Left colon (tissue), 2 donors: ENCODE results near the gene RTN4RL2. TPM values are rescaled to one million over a fixed set of nuclear protein-coding genes. Genes with fewer than 3 reads are reported as not detected.

ENCODE experiments used
- ATAC-seq: fragments of 200-7000 bp; cut with Tn5 transposase; one replicate; pipeline ENCODE4 v1.9.1; 2020; ENCODE audit warnings: mild to moderate bottlenecking, moderate library complexity
- DNase-seq, 2 donors: peaks; one replicate each; pipeline ENCODE4 v3.0.0-alpha.2; 2020
- intact Hi-C, 2 donors: fragments of 100-400 bp; cut with DNase I in 1 of 2; cut with micrococcal nuclease in 1 of 2; formaldehyde crosslinking; loops; one replicate each; pipeline versions ENCODE4 v1.11.2 to v1.14.0; 2022; cut with DNase I, micrococcal nuclease
- total RNA-seq, 2 donors: library from RNA; stranded (reverse); fragmentation: NEBNext Ultra II Directional; extraction: Animal tissue kit (Norgen Biotek cat#: 25700); gene quantifications; one replicate each; pipeline ENCODE4 v1.2.1, GENCODE V29; 2021
- donor health status: DM: no; HTN: no; CAD: no.
- donor health status: DM: yes; HTN: yes; CAD: no.

Gene RTN4RL2
- total RNA-seq, 2 donors from 2014 or later: 0.67 to 0.98 TPM

DNA sequence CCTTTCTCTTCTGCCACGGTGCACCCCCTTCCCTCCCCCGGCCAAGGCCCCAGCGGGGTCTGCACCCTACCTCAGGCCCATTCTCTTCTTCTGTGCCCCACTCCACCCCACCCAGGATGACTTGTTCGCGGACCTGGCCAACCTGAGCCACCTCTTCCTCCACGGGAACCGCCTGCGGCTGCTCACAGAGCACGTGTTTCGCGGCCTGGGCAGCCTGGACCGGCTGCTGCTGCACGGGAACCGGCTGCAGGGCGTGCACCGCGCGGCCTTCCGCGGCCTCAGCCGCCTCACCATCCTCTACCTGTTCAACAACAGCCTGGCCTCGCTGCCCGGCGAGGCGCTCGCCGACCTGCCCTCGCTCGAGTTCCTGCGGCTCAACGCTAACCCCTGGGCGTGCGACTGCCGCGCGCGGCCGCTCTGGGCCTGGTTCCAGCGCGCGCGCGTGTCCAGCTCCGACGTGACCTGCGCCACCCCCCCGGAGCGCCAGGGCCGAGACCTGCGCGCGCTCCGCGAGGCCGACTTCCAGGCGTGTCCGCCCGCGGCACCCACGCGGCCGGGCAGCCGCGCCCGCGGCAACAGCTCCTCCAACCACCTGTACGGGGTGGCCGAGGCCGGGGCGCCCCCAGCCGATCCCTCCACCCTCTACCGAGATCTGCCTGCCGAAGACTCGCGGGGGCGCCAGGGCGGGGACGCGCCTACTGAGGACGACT lies 15.9 kb downstream of the RTN4RL2 start:
- ATAC-seq (peak; percentile 64), DNase-seq (peak; percentile 57 to 58)
- intact Hi-C loops: no loop called here

DNA sequence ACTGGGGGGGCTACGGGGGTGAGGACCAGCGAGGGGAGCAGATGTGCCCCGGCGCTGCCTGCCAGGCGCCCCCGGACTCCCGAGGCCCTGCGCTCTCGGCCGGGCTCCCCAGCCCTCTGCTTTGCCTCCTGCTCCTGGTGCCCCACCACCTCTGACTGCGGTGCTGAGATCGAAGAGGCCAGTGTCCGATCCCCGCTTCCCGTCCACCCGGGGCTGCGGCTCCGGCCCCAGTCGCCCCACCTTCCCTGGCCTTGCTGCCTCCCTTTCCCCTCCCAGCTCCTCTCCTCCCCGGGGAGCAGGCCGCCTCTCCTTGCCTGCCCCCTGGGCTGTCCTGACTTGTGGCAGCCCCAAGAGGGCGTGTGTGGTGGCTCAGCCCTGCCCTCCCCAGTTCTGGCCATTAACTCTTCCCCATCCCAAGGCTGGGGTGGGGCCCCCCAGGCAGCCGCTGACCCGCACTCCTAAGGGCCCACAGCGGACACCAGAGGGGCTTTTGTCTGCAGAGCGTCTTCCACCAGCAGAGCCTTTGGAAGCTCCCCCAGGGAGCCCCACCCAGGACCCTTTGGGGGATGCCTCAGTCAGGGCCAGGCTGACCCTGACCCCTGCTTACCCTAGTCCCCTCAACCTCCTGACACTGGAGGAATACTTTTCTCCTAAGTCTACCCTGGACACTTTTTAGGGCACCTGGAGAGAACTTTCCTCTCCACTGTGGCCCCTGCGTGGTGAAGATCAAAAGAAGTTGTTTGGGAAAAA lies 16.6 kb downstream of the RTN4RL2 start:
- DNase-seq (peak; percentile 54 to 60), ATAC-seq (peak; percentile 77)
- intact Hi-C loops: no loop called here

DNA sequence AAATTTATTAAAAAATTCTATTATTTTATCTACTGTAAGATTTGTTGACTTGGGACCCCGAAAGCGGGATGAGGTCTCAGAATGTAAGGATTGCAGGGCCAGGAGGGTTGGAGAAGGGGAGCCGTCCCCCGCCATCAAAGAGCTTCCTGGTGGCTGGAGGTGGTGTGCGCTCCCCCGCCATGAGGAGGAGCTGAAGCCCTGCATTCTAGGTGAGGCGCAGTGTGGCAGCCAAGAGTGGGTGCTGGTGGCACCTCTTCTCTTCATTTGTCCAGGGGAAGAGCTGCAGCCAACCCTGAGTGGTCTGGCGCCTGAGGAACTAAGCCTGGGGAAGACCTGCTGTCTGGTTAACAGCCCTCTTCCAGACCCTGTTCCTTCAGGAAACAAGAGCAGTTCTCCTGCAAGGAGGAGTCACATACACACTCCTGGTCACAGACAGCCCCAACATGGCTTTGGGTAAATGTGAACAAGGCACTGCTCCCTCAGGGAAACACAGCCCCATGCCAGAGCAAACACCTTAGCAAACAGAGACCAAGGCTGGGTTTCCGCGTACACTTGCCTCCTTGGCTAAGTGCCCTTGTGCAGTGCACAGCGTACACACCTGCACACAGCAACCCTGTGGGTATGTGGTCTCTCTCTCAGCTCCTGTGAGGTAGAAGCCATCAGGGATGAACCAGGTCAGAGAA lies 17.3 kb downstream of the RTN4RL2 start:
- ATAC-seq: peak; percentile 65
- peak in 1 of 2 donors; percentile 48 for DNase-seq
- intact Hi-C loops: no loop called here

DNA sequence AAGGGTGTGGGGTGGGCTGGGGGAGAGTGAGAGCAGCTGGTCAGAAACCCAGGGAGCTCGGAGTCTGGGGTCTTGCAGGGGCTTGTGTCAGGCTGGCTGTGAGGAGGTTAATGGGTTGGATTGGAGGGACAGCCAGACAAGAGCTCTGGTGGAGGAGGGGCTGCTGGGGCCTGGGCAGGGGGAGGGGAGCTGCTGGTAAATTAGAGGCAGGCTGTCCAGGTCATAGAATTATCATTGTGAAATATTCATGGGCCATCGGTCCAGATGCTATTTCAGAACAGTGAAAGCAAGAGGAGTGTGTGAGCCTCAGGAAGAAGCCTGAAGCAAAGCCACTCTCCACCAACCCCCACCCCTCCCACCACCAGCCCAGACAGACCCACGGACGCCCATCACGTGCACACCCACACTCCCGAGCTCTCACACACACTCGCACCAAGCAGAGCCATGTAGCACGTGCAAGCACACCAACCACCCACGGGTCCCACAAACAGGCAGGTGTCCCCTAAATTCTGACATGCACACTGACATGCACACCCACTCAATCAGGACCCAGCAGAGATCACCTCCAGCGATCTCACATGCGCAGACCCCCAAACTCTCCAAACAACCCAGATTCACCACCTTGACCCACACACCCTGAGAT lies 18.8 kb downstream of the RTN4RL2 start:
- ATAC-seq: no peak
- DNase-seq: no peak
- intact Hi-C loops: no loop called here

DNA sequence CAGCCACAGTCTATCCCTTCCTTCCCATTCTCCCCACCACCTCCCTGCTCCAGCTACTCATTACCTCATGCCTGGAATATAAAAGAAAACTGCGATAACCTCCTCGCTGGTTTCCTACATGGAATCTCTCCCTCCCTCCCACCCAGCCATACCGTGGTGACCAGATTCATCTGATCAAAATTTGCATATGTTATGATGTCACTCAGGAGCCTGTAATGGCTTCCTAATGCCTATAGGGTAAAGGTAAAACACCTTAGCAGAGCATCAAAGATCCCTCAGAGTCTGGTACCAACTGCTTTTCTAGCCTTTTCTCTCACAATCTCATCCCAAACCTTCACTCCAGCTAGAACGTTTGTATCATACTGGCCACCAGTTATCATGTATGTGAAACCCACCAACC lies 19.6 kb downstream of the RTN4RL2 start:
- no peak for DNase-seq
- no peak for ATAC-seq
- intact Hi-C loops: no loop called here

DNA sequence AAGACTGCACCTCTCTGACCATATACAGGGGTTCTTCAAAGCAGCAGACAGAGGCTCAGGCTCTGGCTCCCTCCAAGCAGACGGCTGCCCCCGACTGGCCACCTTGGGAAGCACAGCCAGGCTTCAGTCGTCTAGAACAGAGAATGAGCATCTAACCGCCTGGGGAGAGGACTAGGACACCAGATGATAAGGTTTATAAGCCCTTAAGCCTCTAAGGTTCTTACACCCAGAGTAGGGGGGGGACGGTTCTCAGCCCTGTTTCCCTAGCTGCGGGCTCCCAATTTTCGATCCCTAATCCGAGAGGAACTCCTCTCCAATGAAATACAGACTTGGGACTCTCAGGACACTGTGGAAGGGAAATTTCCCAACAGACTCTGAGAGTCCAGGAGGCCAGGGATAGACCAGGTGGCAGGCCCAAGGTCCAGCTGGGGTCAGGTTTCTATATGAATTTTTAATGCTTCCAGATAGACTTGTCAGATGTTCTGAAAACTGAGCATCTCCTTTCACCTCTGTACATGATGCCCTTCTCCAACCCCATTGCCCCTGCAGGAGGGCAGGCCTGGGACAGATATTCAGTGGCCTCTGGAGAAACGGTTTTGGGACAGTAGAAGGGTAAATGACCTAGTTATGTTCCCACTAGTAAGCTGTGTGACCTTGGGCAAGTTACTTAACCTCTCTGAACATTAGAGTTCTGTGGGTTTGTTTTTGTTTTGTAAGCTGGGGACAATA lies 20.2 kb downstream of the RTN4RL2 start:
- peak; percentile 56 to 77 for DNase-seq
- intact Hi-C loops: no loop called here
- peak; percentile 41 for ATAC-seq

DNA sequence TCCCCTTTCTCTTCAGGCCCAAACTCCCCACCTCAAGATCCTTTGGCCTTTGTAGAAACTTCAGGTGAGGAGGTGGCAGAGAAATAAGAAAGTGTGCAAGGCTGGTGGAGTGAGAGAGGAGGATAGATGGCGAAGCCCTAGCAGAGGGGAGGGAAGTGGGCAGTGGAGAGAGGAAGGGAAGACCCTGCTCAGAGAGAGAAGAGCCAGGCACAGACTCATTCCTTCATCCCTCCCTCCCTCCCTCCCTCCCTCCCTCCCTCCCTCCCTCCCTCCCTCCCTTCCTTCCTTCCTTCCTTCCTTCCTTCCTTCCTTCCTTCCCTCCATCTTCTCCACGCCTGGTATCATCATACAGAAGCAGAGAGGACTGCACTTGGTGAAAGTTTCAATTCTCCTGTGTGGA lies 21.0 kb downstream of the RTN4RL2 start:
- ATAC-seq: no peak
- no peak for DNase-seq
- intact Hi-C loops: no loop called here

DNA sequence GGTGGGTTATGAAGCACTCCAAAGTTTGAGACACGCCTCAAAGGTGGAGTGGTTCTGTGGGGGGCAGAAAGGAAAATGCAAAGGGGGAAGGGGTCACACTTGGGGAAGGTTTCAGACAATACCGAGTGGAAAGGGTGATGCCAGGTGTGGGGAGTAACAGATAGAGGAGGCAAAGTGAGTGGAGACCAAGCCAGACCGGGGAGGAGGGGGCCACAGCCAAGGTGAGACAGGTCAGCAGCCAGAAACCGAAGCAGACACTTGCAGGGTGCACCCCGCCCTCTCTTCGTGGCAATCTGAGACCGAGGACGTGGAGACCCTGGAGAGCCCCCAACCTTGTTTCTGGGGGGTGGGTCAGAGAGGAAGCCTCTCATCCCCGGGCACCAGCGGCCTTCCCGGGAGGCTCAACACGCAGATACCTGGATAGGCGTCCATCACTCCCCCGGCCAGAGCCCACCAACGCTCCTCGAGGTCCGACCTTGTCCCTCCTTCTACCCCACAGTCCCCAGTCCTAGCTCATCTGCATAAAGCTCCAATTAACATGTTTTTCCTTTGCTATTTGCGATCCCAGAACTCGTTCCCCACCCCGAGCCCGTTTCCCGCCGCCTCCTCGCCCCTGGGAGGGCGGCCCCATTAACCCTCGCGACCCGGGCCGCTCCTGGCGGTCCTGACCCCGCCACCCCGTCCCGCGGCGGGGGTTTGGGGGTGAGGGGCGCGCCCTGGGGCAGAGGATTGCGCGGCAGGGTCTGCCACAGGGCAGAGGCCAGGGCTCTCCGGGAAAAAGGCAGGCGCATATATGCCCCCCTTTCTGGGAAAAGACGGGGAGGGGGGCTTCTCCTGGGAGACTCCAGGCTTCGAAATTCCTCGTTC lies 21.8 kb downstream of the RTN4RL2 start:
- ATAC-seq (no peak), DNase-seq (no peak)
- intact Hi-C loops: no loop called here

DNA sequence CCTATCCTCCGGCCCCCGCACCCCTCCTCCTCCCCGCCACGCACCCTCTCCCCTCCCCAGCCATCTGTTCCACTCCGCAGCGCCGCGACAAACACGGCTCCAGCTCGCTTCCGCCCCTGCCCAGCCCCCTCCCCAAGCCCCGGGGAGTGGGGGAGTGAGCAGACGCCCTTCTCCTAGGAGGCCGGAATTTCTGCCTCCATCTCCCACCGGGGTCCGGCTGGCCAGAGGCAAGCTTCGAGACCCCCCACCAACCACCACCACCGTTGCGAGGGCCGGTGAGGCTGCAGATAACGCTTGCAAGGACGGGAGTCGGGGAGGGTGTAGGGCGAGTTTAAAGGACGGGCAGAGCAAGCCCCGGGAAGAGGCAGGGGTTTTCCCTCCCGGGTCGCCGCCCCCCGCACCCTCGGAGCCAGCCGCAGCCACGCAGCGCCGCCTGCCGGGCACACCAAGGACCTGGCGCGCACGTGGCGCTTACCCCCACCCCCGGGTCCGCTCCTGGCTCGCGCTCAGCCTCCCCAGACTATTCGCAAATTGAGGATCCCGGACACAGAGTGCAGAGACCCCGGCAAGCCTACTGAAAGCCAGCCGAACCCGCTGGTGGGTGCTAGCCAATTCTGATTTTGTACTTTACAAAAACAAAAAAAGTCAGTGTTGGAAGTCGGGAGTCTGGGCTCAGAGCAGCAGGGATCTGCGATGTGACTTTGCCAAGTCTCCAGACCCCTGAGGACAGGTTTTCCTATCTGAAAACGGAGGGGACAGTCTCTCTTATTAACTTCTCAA lies 22.6 kb downstream of the RTN4RL2 start:
- ATAC-seq (peak; percentile 61), DNase-seq (peak in 1 of 2 donors; percentile 47)
- intact Hi-C loops: no loop called here

DNA sequence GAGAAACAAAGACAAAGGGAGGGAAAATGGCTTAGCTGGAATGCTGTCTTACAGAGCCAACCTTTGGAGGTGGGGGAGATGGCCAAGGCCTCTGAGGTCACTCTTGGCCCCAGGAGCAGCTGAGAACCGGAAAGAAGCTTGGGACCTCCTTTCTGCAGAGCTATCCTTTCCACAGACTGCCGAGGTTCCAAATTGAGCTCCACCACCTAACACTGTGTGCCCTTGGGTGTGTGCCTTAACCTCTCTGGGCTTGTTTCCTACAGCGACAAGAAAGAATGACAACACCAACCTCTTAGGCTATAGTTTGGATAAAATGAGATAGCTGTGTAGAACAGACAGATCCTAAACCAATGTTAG lies 23.2 kb downstream of the RTN4RL2 start:
- DNase-seq (no peak), ATAC-seq (no peak)
- intact Hi-C loops: no loop called here

DNA sequence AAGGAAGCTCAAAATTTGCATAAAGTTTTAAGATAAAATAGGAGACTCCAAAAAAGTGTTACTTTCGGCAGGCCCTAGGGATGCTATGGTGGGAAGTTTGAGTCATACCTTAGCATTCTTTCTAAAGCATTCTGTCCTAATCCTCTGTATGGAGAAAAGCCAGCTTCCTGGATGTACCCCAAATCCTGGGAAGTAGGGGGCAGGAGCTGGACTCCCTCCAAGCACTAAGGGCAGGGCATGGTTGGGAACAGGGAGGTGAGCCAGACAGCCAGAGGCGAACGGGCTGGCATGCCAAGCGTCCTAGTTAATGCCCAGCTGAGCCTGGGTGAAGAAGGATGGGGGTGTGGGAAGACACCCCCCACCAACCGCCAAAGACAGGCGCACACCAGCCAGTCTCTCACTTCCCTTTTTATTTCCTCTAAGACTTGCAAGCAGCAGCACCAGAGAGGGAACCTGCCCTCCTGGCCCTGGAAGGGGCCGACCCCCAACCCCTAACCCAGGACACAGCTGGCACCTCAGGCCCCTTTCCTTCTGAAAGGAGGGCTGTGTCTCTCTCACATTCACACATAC lies 23.9 kb downstream of the RTN4RL2 start:
- intact Hi-C loops: no loop called here
- DNase-seq (no peak), ATAC-seq (no peak)

DNA sequence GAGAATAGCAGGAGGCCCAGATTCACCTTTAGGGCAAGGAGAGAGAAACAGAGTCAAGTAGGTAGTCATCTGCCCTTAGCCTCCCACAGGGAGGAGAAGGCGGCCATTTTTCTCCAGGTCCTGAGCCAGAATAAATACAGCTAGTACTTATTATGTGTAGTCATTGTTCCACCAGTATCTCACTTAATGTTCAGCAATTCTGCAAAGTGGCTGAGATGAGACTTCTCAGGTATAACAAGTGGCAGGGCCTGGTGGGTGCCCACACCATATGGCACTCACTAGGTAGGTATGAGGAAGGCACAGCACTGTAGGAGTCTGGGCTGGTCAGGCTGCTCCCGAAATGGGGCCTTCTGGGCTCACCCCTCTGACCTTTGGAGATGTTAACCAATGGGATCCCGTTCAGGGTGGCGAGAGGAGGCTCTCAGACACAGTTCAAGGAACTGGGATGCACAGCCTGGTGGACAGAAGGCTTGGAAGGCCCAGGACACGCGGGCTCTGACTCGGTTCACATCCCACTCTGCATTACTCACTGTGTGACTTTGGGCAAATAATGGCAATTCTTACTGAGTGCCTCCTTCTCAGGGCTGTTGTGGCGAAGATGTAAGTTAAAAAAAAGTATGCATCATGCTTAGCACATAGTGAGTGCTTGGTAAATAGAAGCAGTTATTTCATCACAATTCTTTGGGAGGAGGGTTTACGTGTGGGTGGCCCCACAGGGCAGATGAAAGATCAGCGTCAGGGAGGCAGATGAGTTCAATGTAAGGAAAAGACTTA lies 25.1 kb downstream of the RTN4RL2 start:
- ATAC-seq (no peak), DNase-seq (no peak)
- intact Hi-C loops: no loop called here

DNA sequence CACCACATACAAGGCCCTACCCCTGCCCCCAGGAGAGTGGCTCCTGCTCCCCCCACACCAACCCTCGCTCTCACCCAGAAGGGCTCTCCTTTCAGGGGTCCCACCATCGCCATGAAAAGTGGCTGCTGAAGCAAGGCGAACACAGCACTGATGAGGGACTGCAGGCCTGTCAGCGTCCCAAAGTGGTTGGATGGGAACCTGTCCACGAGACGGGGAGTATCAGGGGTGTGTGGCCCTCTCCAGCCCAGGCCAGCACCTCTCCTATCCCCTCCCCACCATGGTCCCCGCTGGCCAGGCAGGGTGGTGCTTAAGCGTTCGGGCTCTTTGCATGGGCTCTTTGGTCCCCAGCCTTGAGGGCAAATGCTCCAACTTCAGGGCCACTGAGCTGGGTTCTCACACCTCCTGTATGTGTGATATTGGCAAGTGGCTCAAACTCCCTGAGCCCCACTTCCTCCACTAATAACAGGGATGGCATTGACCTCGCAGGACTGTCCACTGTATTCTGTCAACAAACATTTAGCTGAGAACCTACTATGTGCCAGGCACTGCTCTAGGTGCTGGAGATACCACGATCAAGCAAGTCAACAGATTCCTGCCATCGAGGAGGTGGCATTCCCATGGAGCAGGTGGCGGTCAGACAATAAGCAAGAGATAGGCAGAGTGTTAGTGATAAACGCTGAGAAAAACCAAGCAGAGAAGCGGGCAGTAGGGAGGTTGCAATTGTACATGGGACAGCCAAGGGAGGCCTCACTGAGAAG lies 26.9 kb downstream of the RTN4RL2 start:
- intact Hi-C loops: no loop called here
- no peak for DNase-seq
- ATAC-seq: no peak

DNA sequence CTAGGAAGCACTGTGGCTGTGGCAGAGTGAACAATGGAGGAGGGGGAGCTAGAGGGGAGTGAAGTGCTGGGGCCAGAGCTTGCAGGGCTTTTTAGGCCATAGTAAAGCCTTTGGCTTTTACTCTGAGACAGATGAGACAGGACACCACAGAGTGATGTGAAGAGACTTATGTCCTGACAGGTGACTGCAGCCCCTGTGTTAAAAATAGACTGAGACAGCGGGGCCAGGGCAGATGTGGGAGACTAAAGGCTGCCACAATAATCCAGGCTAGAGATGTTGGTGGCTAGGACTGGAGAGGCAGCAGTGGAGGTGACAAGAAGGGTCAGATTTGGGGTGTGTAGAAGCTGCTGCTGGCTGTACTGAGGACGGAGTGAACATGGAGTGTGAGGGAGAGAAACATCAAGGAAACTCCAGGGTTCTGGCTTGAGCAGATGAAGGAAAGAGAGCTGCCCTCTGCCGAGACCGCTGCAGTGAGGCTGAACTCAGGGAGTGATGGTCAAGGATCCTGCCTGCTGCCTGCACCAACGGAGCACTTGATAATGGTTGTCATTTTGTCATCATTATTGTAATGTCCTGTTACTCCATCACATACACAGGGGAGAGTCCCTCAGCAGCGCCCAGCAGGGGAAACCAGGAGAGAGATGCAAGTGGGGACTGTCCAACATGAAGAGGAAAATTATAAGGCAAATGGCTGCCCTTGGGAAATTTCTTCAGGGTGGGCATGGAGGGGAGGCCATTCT lies 27.8 kb downstream of the RTN4RL2 start:
- intact Hi-C loops: no loop called here
- no peak for DNase-seq
- no peak for ATAC-seq
